SJSA1 (cell line): ENCODE results near the gene AK5. TPM values are rescaled to one million over a fixed set of nuclear protein-coding genes. Genes with fewer than 3 reads are reported as not detected.
"Not testable (repeated sequence)": the region's sequence is repeated elsewhere in the genome, so short reads cannot be mapped to it uniquely, and the experiment has no call there.

Source experiments
- DNase-seq, 2 experiments: peaks; one replicate each; pipeline ENCODE4 v3.0.0-alpha.2; 2015 to 2020; ENCODE audit warnings: low spot score in 2 of 2, low read depth in 1 of 2
- H3K27ac ChIP-seq: fragments of 250-450 bp; sonication (Bioruptor Pico); 2 replicates; pipeline ENCODE4 v1.5.1; 2020; ENCODE audit warnings: mild to moderate bottlenecking, moderate library complexity
- H3K27me3 ChIP-seq: fragments of 250-450 bp; sonication (Bioruptor Pico); replicated peaks from 2 replicates; pipeline ENCODE4 v1.5.1; 2020; ENCODE audit warnings: mild to moderate bottlenecking, moderate library complexity
- H3K36me3 ChIP-seq: fragments of 250-450 bp; sonication (Bioruptor Pico); 2 replicates; pipeline ENCODE4 v1.5.1; 2020; ENCODE audit warnings: mild to moderate bottlenecking
- H3K4me1 ChIP-seq: fragments of 250-450 bp; sonication (Bioruptor Pico); replicated peaks from 2 replicates; pipeline ENCODE4 v1.6.1; 2021; ENCODE audit warnings: mild to moderate bottlenecking
- H3K4me3 ChIP-seq: fragments of 250-450 bp; sonication (Bioruptor Pico); 2 replicates; pipeline ENCODE4 v1.5.1; 2020; ENCODE audit warnings: mild to moderate bottlenecking
- H3K9me3 ChIP-seq: fragments of 250-450 bp; sonication (Bioruptor Pico); replicated peaks from 2 replicates; pipeline ENCODE4 v1.5.1; 2020; ENCODE audit warnings: mild to moderate bottlenecking
- total RNA-seq: library from RNA; depleted of rRNA; stranded (reverse); fragments of >200 nt; shearing (Covaris generic); gene quantifications from 2 replicates; pipeline ENCODE4 v1.2.3, GENCODE V29; 2014

Gene AK5
- total RNA-seq, 1 experiment from 2014 or later, result 1.4 TPM

- no peak for DNase-seq
- Histone ChIP-seq H3K4me3 (no peak overlapping the region), H3K27me3 (no peaks in the 10 kb centered on the region), H3K36me3 (no peaks in the 10 kb centered on the region), H3K9me3 (no peaks in the 10 kb centered on the region), H3K27ac (no peak overlapping the region), H3K4me1 (peaks cover 4% of the 10 kb centered on the region)
Observed at GRCh38 chr1:77308889-77309621, 27.2 kb downstream of the AK5 start.

- H3K9me3 ChIP-seq, result no peaks in the 10 kb centered on the region
Observed at GRCh38 chr1:77310924-77311323, 29.1 kb downstream of the AK5 start.

DNA sequence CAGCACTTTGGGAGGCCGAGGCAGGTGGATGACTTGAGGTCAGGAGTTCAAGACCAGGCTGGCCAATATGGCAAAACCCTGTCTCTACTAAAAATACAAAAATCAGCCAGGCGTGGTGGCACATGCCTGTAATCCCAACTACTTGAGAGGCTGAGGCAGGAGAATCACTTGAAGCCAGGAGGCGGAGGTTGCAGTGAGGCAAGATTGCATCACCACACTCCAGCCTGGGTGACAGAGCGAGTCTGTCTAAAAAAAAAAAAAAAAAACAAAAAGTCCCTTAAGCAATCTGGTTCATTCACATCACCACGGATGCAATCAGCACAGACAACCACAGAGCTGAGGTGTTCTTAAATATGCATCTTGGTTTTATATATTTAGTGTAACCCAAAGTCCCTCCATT lies 30.5 kb downstream of the AK5 start:
- not testable (repeated sequence) for H3K4me3 ChIP-seq, H3K4me1 ChIP-seq, DNase-seq, H3K9me3 ChIP-seq, H3K36me3 ChIP-seq, H3K27me3 ChIP-seq, H3K27ac ChIP-seq

More at GRCh38 chr1:77310924-77311323, 29.1 kb downstream of the AK5 start:
- H3K36me3 ChIP-seq, result no peaks in the 10 kb centered on the region
- no peak overlapping the region for H3K4me3 ChIP-seq
- H3K27me3 ChIP-seq, result no peaks in the 10 kb centered on the region
- DNase-seq, result peak in 1 of 2 experiments; percentile 11
- peaks cover 4% of the 10 kb centered on the region for H3K4me1 ChIP-seq
- no peak overlapping the region for H3K27ac ChIP-seq

GRCh38 chr1:77313491-77313890 lies 31.7 kb downstream of the AK5 start:
- Histone ChIP-seq H3K4me3 (no peak overlapping the region), H3K27ac (no peak overlapping the region), H3K9me3 (no peaks in the 10 kb centered on the region), H3K36me3 (no peaks in the 10 kb centered on the region), H3K27me3 (no peaks in the 10 kb centered on the region), H3K4me1 (peaks cover 4% of the 10 kb centered on the region)
- DNase-seq, result no peak

- Histone ChIP-seq H3K27ac (no peak overlapping the region), H3K4me1 (peaks cover 2% of the 10 kb centered on the region), H3K27me3 (no peaks in the 10 kb centered on the region), H3K36me3 (no peaks in the 10 kb centered on the region), H3K9me3 (no peaks in the 10 kb centered on the region), H3K4me3 (no peak overlapping the region)
- DNase-seq, result peak in 1 of 2 experiments; percentile 10
Observed at GRCh38 chr1:77316006-77316405, 34.2 kb downstream of the AK5 start.

- no peak overlapping the region for H3K4me3 ChIP-seq
- H3K9me3 ChIP-seq, result no peaks in the 10 kb centered on the region
- no peaks in the 10 kb centered on the region for H3K36me3 ChIP-seq
- no peaks in the 10 kb centered on the region for H3K27me3 ChIP-seq
- H3K27ac ChIP-seq, result no peak overlapping the region
- H3K4me1 ChIP-seq, result peaks cover 5% of the 10 kb centered on the region; the same call in 1 of the 2 replicates
- no peak for DNase-seq
Observed at GRCh38 chr1:77316966-77317365, 35.1 kb downstream of the AK5 start.

- peaks cover 18% of the 10 kb centered on the region for H3K4me1 ChIP-seq
- no peak for DNase-seq
- H3K36me3 ChIP-seq, result no peaks in the 10 kb centered on the region
- no peaks in the 10 kb centered on the region for H3K27me3 ChIP-seq
- no peak overlapping the region for H3K27ac ChIP-seq
- no peak overlapping the region for H3K4me3 ChIP-seq
- no peaks in the 10 kb centered on the region for H3K9me3 ChIP-seq
Observed at GRCh38 chr1:77319036-77319705, 37.4 kb downstream of the AK5 start.

DNA sequence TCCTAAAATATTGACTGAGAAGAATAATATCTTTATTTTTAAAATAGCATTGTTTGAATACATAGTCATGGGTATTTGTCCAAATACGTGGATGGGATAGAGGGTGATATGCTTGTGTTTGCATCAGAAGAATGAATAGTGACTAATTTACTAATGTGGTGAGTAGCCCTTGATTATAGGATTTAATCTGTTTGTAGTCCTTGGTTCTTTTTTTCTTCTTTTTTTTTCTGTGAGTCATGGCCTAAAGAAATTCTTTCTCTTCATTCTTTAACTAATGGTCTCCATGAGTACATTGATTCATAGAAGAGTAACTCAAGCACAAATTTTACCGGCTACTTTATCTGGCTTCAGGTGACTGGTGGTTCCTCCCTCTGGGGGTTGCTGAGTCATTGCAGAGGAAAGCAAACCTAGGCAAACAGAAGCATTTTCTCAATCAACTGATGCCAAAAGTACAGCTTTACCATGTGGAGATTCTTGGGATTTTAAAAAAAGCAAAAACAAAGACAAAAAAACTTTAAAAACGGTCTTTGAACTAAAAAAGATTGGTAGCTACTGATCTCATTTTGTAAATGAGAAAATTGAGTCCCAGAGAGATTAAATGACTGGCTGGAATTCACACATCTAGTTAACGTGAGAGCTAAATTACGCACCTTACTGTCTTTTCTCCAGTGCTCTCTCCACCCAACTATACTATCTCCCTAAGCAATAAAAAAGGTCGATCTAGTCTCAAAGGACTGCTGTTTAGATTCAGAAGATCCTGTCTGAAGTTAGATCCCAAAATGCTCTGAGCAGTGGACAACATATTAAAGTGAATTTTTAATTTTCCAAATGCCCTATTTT lies 40.5 kb downstream of the AK5 start:
- no peaks in the 10 kb centered on the region for H3K27me3 ChIP-seq
- peak; percentile 54 to 72 for DNase-seq
- H3K4me3 ChIP-seq, result no peak overlapping the region
- no peaks in the 10 kb centered on the region for H3K9me3 ChIP-seq
- H3K4me1 ChIP-seq, result peaks cover 18% of the 10 kb centered on the region
- no peaks in the 10 kb centered on the region for H3K36me3 ChIP-seq
- H3K27ac ChIP-seq, result peak overlapping the region; percentile 35

DNA sequence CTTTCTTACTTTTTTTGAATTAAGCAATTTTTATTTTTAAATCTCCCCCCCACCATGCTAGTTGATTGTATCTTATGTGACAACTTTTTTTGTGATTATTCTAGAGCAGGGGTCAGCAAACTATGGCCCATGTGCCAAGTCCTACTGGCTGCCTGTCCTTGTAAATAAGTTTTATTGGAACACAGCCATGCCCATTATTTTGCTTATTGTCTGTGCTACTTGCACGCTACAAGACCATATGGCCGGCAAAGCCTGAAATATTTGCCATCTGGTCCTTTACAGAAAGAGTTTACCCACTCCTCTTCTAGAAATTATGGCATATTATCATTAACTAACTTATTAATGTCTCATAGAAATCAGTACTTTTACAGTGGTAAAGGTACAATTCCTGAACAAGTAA lies 51.7 kb downstream of the AK5 start:
- H3K27me3 ChIP-seq, result no peaks in the 10 kb centered on the region
- H3K27ac ChIP-seq, result no peak overlapping the region
- H3K4me1 ChIP-seq, result no peaks in the 10 kb centered on the region
- H3K4me3 ChIP-seq, result no peak overlapping the region
- no peaks in the 10 kb centered on the region for H3K9me3 ChIP-seq
- no peaks in the 10 kb centered on the region for H3K36me3 ChIP-seq
- DNase-seq, result no peak

DNA sequence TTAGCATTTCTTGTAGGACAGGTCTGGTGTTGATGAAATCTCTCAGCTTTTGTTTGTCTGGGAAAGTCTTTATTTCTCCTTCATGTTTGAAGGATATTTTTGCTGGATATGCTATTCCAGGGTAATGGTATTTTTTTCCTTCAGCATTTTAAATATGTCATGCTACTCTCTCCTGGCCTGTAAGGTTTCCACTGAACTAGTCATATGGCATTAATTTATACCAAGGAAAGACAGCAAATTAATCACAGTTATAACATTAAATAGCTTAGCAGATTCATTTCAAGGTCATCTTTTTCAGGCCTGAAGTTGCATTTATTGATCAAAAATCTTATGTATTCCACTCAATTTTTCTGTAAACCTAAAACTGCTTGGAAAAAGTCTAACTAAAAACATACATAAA lies 54.9 kb downstream of the AK5 start:
- Histone ChIP-seq H3K27ac (no peak overlapping the region), H3K9me3 (no peaks in the 10 kb centered on the region), H3K4me1 (no peaks in the 10 kb centered on the region), H3K27me3 (no peaks in the 10 kb centered on the region), H3K36me3 (no peaks in the 10 kb centered on the region), H3K4me3 (no peak overlapping the region)
- DNase-seq, result no peak

DNA sequence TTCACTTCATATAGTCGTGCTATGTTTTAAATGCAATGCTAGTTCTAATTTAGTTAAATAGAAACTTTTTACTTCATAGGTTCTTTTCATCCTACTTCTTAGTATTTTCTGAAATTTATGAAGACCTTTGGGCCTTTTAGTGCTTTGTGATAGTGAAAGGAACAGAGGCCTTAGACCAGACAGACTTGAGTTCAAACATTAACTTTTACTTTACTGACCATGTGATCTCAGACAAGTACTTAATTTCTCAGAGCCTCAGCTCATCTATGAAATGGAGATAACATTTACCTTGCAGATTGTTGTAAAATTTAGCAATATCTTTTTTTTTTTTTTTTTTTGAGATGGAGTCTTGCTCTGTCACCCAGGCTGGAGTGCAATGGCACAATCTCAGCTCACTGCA lies 57.5 kb downstream of the AK5 start:
- H3K9me3 ChIP-seq, result no peaks in the 10 kb centered on the region

GRCh38 chr1:77341195-77341594 lies 59.4 kb downstream of the AK5 start:
- Histone ChIP-seq H3K27me3 (no peaks in the 10 kb centered on the region), H3K4me1 (no peaks in the 10 kb centered on the region), H3K4me3 (no peak overlapping the region), H3K36me3 (no peaks in the 10 kb centered on the region), H3K9me3 (no peaks in the 10 kb centered on the region), H3K27ac (no peak overlapping the region)
- DNase-seq, result no peak

More for the DNA sequence above, 57.5 kb downstream of the AK5 start:
- Histone ChIP-seq H3K36me3 (no peaks in the 10 kb centered on the region), H3K27me3 (no peaks in the 10 kb centered on the region), H3K27ac (no peak overlapping the region), H3K4me1 (no peaks in the 10 kb centered on the region), H3K4me3 (no peak overlapping the region)
- no peak for DNase-seq

GRCh38 chr1:77342745-77343144 lies 60.9 kb downstream of the AK5 start:
- Histone ChIP-seq H3K9me3 (no peaks in the 10 kb centered on the region), H3K27me3 (no peaks in the 10 kb centered on the region), H3K4me3 (no peak overlapping the region), H3K36me3 (no peaks in the 10 kb centered on the region), H3K4me1 (peaks cover 8% of the 10 kb centered on the region), H3K27ac (no peak overlapping the region)
- no peak for DNase-seq

DNA sequence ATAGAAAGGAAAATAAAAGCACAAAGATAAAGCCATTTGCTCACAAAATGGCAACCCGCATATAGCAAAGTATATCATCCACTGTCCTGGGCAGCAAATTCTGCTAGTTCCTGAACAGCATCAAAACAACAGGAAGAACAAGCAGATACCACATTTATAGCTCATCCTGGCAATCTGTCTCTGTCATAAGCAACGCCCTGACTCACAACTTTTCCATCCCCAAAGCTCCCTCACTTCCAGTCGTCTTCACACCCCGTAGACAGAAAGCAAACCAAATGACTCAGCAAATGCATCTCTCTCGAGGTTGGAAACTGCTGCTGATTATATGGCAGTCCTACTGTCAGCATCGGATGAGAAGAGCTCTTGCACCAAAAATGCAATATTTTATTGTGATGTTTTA lies 65.8 kb downstream of the AK5 start:
- Histone ChIP-seq H3K27me3 (no peaks in the 10 kb centered on the region), H3K9me3 (no peaks in the 10 kb centered on the region), H3K4me1 (peaks cover 22% of the 10 kb centered on the region), H3K27ac (peak overlapping the region; percentile 45), H3K4me3 (no peak overlapping the region), H3K36me3 (no peaks in the 10 kb centered on the region)
- DNase-seq, result peak; percentile 60 to 64
